ENCODE data around the gene ANKRD52. TPM values are rescaled to one million over a fixed set of nuclear protein-coding genes. Genes with fewer than 3 reads are reported as not detected.
A peak's percentile ranks its signal among the peaks of the same experiment; 100 is the strongest.

The ANKRD52 gene
- total and polyA plus RNA-seq, 4 donors: 5.4 to 13.6 (median 9.3) TPM

GRCh38 chr12:56260380-56260779 lies 2.2 kb upstream of the ANKRD52 start:
- Histone ChIP-seq H3K36me3 (ENCODE audit: control insufficient read depth in 4 of 4, insufficient read depth in 3 of 4, low read depth in 1 of 4, low read length in 3 of 4) (peaks cover 0 to 4% (median 2%) of the 10 kb centered on the region in 4 donors), H3K4me1 (ENCODE audit: control insufficient read depth in 4 of 4, insufficient read depth in 4 of 4, low read length in 3 of 4) (peaks cover 1 to 20% (median 15%) of the 10 kb centered on the region in 4 donors), H3K9ac (ENCODE audit: low read depth in 1 of 2, low read length in 2 of 2) (no peak overlapping the region), H3K9me3 (ENCODE audit: control insufficient read depth in 4 of 4, low read length in 3 of 4) (no peaks in the 10 kb centered on the region), H3K27ac (ENCODE audit: low read depth in 1 of 2, low read length in 2 of 2) (no peak overlapping the region), H3K4me3 (ENCODE audit: low read depth in 1 of 3, low read length in 3 of 3) (no peak overlapping the region), H3K27me3 (ENCODE audit: control insufficient read depth in 4 of 4, insufficient read depth in 4 of 4, low read length in 3 of 4) (no peaks in the 10 kb centered on the region)
- TF ChIP-seq NR2F2 (IDR thresholded peaks at IDR 0.05): no peak
- no peak for TF ChIP-seq MAX (IDR thresholded peaks at IDR 0.05)
- no peak for TF ChIP-seq HNF4G (IDR thresholded peaks at IDR 0.05)
- TF ChIP-seq RXRA (IDR thresholded peaks at IDR 0.05): no peak
- TF ChIP-seq SP1 (IDR thresholded peaks at IDR 0.05): no peak
- no peak for TF ChIP-seq HNF4A (conservative IDR thresholded peaks at IDR 0.05)
- TF ChIP-seq REST (IDR thresholded peaks at IDR 0.05): no peak
- TF ChIP-seq FOXA2 (IDR thresholded peaks at IDR 0.05): no peak
- TF ChIP-seq EGR1 (IDR thresholded peaks at IDR 0.05; ENCODE audit: low read depth in 2 of 2): no peak
- no peak for TF ChIP-seq ZBTB33 (IDR thresholded peaks at IDR 0.05)
- TF ChIP-seq YY1 (IDR thresholded peaks at IDR 0.05): no peak
- TF ChIP-seq JUND (IDR thresholded peaks at IDR 0.05): no peak
- TF ChIP-seq GABPA (IDR thresholded peaks at IDR 0.05 in 1 of 2, conservative IDR thresholded peaks at IDR 0.05 in 1 of 2): no peak
- no peak for DNase-seq (ENCODE audit: low spot score)
- 95% methylated on average over 8 of the region's 8 CpGs for WGBS

GRCh38 chr12:56258820-56259183 lies 618 bp upstream of the ANKRD52 start:
- peaks cover 4 to 16% (median 7%) of the 10 kb centered on the region in 4 donors for H3K36me3 ChIP-seq (ENCODE audit: control insufficient read depth in 4 of 4, insufficient read depth in 3 of 4, low read depth in 1 of 4, low read length in 3 of 4)
- no peaks in the 10 kb centered on the region for H3K27me3 ChIP-seq (ENCODE audit: control insufficient read depth in 4 of 4, insufficient read depth in 4 of 4, low read length in 3 of 4)
- no peaks in the 10 kb centered on the region for H3K9me3 ChIP-seq (ENCODE audit: control insufficient read depth in 4 of 4, low read length in 3 of 4)
- H3K4me1 ChIP-seq (ENCODE audit: control insufficient read depth in 4 of 4, insufficient read depth in 4 of 4, low read length in 3 of 4): peaks cover 1 to 20% (median 15%) of the 10 kb centered on the region in 4 donors
- peak overlapping the region; percentile 42 to 69 for H3K9ac ChIP-seq (ENCODE audit: low read depth in 1 of 2, low read length in 2 of 2)
- no peak for TF ChIP-seq HNF4G (IDR thresholded peaks at IDR 0.05)
- TF ChIP-seq REST (IDR thresholded peaks at IDR 0.05): no peak
- no peak for TF ChIP-seq JUND (IDR thresholded peaks at IDR 0.05)
- TF ChIP-seq YY1 (IDR thresholded peaks at IDR 0.05): peak; percentile 35
- no peak for TF ChIP-seq RAD21 (IDR thresholded peaks at IDR 0.05)
- DNase-seq (ENCODE audit: low spot score): no peak
- WGBS: 11% methylated on average over 9 of the region's 9 CpGs
- peak overlapping the region in 2 of 3 donors; percentile 81 to 83 for H3K4me3 ChIP-seq (ENCODE audit: low read depth in 1 of 3, low read length in 3 of 3)
- peak overlapping the region; percentile 63 to 66 for H3K27ac ChIP-seq (ENCODE audit: low read depth in 1 of 2, low read length in 2 of 2)

All from liver (tissue), 9 donors.